NCI-H1694 (cell line): ENCODE results near the gene RIN1.
"Not testable (repeated sequence)": the region's sequence is repeated elsewhere in the genome, so short reads cannot be mapped to it uniquely, and the experiment has no call there.

Experiments used
- DNase-seq: peaks from one replicate; lab custom pipeline; 2025; lab: John Stamatoyannopoulos, UW

The RIN1 gene

GRCh38 chr11:66360406-66361073, 24.3 kb upstream of the RIN1 start:
- DNase-seq, result no peak

GRCh38 chr11:66359662-66360087, 23.4 kb upstream of the RIN1 start:
- no peak for DNase-seq

GRCh38 chr11:66350560-66351235, 14.5 kb upstream of the RIN1 start:
- not testable (repeated sequence) for DNase-seq

- no peak for DNase-seq
These were observed 12.8 kb upstream of the RIN1 start for GRCh38 chr11:66349084-66349386.

- DNase-seq, result peak; percentile 80
These were observed 11.4 kb upstream of the RIN1 start, which contains the start of gene B4GAT1 for GRCh38 chr11:66347425-66348276. TSS of gene B4GAT1 (minus strand) at chr11:66347629. CDS start at chr11:66347545, 84 bp downstream.

- DNase-seq, result no peak
These were observed 10.5 kb upstream of the RIN1 start for GRCh38 chr11:66346476-66347424.

- DNase-seq, result no peak
These were observed 9.0 kb upstream of the RIN1 start for GRCh38 chr11:66345316-66345649.

- peak; percentile 83 for DNase-seq
These were observed 8.5 kb upstream of the RIN1 start, which contains the start of gene BRMS1 for GRCh38 chr11:66344550-66345315. TSS of gene BRMS1 (minus strand) at chr11:66345104. CDS start at chr11:66342234, 2,870 bp downstream.

GRCh38 chr11:66343176-66343575, 6.9 kb upstream of the RIN1 start:
- DNase-seq, result no peak

- DNase-seq, result no peak
These were observed 5.4 kb upstream of the RIN1 start for GRCh38 chr11:66341502-66342126.

GRCh38 chr11:66340596-66341501, 4.6 kb upstream of the RIN1 start:
- DNase-seq, result no peak

GRCh38 chr11:66339686-66340483, 3.7 kb upstream of the RIN1 start:
- no peak for DNase-seq

GRCh38 chr11:66339162-66339675, 3.0 kb upstream of the RIN1 start:
- DNase-seq, result no peak

GRCh38 chr11:66338276-66339161, 2.3 kb upstream of the RIN1 start:
- no peak for DNase-seq

GRCh38 chr11:66337103-66337899, 1.1 kb upstream of the RIN1 start:
- DNase-seq, result no peak

GRCh38 chr11:66335531-66336233, 552 bp downstream of the RIN1 start:
- DNase-seq, result no peak
